HFF-Myc (cell line): Measurements from ENCODE around the gene SVIP.

ENCODE experiments used
- DNase-seq: peaks from one replicate; pipeline ENCODE4 v3.0.0-alpha.2; 2011; ENCODE audit warnings: low read depth; ENCODE audit errors: extremely low read depth
- H3K4me3 ChIP-seq: replicated peaks from 2 replicates; pipeline ENCODE4 v1.5.1; 2011; ENCODE audit warnings: low read depth, mild to moderate bottlenecking, control low read depth, low read length
- CTCF ChIP-seq: IDR thresholded peaks from 2 replicates; pipeline ENCODE4 v1.5.1; 2012; ENCODE audit warnings: mild to moderate bottlenecking, low read depth, low read length, control low read depth; ENCODE audit errors: missing control alignments

The SVIP gene

GRCh38 chr11:22769081-22769480, 60.5 kb downstream of the SVIP start:
- no peak for TF ChIP-seq CTCF

More at GRCh38 chr11:22769081-22769480, 60.5 kb downstream of the SVIP start:
- H3K4me3 ChIP-seq: no peak overlapping the region
- no peak for DNase-seq
